HG02884 (cell line): ENCODE data around the gene SLC25A10.
A peak's percentile ranks its signal among the peaks of the same experiment; 100 is the strongest.

Source experiments
- ATAC-seq: cut with Tn5 transposase; IDR thresholded peaks from one replicate; pipeline ENCODE4 v1.9.1; 2021; ENCODE audit warnings: mild to moderate bottlenecking, moderate library complexity; ENCODE audit not compliant: unreplicated experiment

Gene SLC25A10

DNA sequence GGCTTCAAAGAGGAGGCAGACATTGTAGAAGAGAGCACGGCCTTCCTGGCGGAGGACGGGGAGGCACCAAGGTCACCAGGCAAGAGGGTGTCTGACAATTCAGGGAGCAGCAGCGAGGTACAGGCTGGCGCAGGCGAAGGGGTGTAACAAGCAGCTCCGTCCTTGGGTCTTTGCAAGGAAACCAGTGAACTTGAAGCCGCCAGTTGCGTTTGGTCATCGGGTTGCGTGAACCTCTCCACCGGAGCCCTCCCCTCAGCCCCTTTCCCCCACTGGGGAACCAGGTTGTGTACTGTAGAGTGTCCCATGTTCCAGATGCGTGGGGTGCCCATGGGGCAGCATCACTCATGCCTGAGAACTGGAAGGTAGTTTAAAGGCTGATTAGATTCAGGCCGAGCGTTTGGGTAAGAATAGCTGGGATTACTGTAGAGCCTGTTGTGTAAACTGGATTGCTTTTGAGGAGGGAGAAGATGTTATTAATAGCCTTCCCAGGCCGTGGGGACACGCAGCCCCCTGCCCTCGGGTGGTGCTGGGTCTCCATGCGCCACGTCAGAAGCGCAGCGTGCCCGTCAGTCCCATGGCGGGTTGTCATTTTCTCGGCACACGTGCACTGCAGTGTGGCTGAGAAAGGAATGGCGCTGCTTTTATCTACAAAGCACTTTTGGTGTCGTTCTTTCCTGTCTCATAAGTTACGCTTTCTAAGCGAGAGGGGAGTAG lies 6.4 kb upstream of the SLC25A10 start:
- ATAC-seq, result no peak

DNA sequence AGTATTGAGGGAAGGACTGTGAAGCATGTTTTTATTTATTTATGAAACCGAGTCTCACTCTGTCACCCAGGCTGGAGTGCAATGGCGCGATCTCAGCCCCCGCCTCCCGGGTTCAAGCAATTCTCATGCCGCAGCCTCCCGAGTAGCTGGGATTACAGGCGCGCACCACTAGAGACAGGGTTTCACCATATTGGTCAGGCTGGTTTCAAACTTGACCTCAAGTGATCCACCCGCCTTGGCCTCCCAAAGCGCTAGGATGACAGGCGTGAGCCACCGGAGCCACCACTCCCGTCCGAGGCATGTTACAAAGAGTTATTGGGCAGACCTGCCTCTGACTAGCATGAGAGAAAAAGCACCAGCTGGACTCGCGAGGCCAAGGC lies 5.9 kb upstream of the SLC25A10 start:
- no peak for ATAC-seq

DNA sequence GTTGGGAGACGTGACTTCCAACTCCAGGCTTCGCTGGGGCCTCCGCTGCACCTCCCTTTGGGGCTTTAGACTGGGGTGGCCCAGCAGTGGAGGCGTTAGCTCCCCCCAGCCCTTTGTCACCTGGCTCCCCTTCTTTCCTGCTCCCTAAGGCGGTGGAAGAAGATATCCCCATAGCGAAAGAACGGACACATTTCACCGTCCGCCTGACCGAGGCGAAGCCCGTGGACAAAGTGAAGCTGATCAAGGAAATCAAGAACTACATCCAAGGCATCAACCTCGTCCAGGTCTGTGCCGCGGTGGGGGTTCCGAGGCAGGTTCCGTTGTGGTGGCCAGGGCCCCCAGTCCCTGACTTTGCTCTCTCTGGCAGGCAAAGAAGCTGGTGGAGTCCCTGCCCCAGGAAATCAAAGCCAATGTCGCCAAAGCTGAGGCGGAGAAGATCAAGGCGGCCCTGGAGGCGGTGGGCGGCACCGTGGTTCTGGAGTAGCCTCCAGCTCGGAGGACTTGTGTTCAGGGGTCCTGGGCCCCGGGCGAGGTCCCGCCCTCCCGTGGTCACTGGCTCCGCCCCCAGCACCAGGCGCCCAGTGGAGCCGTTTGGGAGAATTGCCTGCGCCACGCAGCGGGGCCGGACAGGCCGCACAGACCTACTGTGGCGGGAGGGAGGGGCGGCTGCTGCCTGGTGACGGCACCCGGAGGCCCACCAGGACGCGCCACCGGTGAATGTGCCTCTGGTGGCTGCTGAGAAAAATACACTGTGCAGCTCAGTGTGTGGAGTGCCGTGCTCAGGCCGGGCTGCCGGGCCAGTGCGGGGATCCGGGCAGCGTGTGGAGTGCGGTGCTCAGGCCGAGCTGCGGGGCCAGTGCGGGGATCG lies 5.1 kb upstream of the SLC25A10 start:
- ATAC-seq, result no peak

DNA sequence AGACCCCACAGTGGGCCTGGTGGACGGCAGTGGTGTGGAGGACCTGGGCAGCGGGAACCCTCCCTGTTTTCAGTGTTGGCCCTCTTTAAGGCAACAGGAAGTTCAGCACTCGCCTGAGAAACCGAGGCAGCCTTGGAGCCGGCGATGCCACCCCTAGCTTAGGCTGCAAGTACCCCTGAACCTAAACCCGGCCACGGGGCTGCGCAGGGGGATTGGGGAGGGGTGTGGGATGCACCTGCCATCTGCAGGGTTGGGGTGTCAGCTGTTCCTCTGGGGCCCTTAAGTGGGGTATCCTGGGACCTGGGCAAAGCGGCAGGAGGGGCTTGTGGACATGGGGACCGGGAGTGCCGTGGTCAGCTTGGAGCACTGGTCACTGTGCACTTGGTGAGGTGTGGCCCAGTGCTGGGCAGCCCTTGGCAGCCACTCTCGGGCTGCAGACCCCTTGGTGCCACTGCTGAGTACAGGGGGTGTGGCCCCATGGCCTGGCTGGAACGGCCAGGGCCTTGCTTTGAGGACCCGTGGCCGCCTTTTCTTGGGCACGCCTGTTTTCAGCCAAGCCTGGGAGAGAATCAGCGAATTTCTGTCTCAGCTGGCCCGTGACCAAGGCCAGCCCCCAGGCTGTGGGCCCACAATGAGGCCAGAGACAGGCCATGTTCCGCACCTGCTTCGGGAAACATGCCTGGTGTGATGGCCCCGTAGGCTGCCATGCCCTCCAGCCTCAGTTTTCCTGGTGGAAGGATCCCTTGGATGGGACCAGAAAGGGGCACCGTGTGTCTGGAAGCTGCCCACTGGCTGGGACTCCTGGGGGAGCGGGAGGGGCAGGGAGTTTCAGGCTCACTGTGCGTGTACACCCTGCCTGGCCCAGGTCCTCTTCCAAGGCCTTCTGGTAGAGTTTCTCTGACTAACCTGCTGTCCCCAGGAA lies 4.1 kb upstream of the SLC25A10 start:
- ATAC-seq, result no peak

DNA sequence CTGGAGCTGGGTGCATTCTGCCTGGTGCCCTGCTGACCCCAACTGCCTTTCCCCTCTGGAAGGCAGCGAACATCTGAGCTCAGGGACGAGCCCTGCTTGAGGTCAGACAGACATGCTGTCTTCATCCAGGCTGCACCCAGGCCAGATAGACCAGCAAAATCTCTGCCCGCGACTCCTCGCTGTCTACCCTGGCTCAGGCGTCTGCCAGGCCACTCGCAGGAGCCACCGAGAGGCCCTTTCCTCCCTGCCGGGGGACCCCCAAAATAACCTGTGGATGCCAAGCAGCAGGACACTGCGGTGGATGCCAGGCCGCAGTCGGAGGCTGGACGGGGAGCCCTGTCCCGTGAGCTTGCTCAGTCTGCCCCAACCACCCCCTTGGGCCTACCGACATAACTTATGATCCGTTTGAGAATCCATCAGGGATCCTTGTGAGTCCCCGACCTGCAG lies 3.3 kb upstream of the SLC25A10 start:
- no peak for ATAC-seq

DNA sequence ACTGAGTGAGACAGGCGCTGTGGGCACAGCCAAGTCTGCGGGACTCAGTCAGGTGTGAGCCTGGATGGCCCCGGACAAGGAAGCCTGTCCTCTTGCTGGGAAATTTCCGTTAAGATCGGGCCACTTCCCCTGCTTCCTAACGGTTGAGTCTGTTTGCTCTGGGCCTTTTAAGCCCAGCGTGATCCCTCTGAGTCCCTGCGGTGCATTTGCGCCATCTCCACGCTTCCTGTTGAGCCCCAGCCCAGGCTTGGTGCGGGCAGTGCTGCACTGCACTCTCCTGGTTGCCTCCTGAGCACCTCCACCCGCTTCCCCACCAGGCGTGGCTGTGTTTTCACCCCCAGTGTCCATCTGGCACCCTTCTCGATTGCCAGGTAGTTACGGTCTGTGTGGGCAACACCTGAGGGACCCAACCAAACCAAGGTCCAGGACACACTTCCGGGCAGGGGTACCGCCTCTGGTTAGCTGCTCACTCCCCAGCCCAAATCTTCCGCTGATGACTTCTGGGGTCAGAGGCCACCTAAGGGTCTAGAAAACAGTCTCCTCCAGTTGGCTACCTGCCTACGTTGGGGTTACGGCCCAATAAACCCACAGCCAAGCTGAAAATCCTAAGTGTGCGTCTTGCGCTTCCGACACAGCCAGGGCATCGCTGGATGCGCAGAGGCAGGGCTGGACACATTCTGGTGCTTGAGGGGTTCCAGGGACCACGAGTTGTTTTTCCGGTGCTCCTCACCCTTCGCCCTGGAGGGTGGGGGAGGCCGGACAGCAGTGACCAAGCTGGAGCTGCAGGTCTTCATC lies 1.4 kb upstream of the SLC25A10 start:
- no peak for ATAC-seq

DNA sequence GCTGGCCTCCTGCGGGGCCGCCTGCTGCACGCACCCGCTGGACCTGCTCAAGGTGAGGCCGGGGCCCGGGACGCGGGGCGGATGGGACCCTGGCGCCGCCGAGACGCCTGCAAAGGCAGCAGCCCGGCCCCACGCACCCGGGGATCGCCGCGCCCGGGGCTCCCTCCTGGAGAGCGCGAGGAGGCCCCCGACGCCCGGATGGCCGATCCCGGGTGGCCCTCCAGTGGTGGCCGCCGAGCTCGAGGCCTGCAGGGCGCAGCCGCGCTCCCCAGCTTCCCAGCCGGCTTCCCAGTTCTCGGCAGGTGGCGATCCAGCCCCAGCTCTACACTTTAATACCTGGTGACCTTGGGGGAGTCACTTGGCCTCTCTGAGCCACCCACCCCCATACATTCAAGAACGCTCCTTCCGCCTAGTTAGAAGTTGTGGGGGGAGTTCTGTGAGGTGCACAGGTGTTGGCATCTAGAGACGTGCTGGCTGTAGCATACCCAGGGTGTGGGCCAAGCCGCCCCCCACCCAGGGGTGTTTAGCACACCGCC lies 452 bp downstream of the SLC25A10 start:
- peak; percentile 4 for ATAC-seq

DNA sequence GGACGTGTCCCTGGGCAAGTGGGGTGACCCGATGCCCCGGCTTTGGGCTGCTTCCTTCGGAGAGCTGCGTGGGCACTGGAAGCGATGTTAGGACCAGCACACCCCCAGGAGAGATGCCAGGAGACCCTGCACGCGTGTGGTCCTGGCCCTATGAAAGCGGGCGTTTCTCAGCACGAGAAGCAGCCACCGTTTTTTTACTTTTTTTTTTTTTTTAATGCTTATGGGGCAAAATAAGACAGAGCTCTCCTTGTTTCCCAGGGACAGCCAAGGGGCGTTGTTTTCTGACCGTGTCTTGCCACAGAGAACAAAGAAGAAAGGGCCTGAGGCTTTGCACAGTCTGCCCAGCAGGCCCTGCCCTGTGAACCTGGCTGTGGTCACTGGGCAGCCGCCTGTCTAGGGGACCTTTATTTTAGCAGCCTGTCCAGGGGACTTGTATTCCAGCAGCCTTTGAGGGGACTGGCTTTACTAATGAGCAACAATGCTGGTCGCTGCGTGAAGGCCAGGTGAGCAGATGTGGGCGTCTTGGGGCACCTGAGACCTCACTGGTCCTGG lies 996 bp downstream of the SLC25A10 start:
- no peak for ATAC-seq

DNA sequence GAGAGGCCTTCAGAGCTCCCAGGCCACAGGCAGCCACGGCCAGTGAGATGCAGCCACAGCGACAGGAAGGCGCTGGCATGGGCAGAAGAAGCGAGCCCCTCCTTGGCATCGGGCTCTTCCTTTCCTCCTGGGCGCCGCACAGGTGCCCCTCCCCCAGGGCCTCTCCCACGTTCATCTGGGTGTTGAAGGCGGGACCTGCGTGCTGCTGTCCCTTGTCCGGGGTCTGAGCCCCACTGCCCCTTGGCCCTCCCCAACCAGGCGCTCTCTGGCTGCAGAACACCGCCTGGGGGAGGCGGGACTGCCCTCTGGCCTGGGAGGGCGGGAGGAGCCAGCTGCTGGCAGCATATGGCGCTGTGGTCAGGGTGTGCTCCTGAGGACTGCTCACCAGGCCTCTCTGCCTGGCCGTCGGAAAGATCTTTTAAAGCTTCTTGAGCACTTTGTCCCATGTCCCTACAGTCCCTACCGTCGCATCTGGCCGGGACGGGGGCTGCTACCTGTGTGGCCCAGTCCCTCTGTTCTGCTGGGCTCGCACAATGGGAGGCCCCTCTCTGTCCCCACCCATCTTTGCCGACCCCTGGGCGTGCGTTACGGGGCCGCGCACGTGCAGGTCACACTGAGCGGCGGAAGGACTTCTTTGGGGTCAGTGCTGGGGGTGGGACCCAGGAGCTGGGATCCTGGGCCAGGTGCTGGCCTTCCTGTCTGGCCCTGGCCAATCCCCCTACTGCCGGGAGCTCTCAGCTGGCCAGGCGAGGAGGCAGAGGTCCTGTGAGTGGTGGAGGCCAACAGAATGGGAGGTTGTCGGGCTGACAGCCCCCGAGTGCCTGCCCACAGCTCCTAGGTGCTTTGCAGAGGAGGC lies 1.7 kb downstream of the SLC25A10 start:
- no peak for ATAC-seq

DNA sequence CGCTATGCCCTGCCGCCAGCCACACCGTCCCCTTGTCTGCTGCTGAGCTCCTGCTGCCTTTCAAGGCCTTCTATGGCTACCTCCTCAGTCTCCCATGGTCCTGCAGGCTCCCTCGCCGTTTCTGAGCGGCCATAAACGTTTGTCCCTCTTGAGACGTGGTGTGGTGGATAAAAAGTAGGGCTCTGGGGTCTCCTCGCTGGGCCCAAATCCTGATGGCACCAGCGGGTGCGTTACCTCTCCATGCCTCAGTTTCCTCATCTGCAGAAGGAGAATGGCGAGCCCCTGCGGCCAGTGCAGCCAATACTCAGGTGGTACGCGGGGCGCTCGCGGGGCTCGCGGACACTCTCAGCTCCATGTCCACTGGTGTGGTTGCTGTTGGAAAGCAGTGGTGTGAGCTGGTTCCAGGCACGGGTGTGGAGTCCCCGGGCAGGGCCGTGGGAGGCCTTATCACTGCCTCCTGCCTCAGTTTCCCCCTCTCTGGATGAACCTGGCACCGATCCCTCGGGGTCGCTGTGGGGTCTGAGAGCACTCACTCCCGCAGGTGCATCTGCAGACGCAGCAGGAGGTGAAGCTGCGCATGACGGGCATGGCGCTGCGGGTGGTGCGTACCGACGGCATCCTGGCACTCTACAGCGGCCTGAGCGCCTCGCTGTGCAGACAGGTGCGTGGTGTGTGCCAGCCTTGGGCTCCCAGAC lies 2.5 kb downstream of the SLC25A10 start:
- no peak for ATAC-seq

DNA sequence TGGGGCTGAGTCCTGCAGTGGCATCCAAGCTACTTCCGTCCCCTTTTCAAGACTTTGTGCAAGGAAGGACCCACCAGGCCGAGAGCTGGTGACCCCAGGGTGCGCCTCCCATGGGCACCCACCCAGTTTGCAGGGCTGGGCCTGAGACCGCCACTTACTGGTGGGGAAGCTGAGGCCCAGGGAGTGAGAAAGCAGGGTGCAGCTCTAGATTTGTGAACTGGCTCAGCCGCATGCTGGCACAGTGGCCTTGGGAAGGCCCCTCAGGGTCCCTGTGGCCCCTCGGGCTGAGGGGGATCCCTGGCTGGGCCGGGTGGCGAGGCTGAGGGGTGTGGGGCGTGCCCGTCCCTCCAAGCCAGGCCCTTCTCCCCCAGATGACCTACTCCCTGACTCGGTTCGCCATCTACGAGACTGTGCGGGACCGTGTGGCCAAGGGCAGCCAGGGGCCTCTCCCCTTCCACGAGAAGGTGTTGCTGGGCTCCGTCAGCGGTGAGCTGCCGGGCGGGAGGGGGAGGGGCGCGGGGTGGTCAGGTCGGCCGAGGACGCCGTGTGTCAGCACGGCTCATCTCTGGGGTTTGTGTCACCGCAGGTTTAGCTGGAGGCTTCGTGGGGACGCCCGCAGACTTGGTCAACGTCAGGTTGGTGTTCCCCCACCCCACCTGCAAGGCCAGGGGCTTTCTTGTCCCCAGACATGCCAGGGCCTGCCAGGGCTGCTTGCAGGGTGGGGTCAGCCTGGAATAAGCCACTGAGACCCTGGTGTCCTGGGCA lies 3.2 kb downstream of the SLC25A10 start:
- ATAC-seq, result no peak

DNA sequence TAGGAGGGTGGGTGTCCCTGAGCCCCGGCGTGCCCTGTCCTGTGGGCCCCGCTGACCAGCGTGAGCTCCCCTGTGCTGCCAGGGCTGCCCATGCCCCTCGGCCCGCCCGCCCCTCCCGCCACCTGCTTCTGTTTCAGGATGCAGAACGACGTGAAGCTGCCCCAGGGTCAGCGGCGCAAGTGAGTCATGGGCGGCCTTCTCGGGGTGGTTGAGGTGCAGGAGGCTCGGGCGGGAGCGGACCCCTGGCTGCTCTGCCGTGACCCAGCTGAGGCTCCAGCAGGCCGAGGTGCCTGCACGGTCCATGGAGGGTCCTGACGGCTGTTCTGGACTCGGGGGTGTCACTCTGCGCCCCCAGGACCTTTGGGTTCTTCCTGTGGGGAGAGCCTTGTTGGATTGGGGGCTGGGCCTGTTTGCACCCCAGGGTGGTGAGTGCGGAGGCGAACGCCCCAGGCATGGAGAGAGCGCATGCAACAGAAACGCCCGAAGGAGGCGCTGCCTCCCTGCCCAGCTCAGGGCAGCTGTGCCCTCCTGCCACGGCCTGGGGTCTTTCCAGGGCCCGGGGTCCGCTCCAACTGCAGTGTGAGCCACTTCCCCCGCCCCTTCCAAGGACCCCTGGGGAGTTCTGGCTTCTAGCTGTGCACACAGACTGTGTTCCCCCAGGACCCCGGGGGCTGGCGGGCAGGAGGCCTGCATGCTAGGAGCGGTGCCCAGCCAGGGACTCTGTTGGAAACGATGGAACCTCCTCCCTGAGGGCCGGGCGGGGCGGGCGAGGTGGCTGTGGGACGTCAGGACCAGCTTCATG lies 4.0 kb downstream of the SLC25A10 start:
- ATAC-seq, result no peak

DNA sequence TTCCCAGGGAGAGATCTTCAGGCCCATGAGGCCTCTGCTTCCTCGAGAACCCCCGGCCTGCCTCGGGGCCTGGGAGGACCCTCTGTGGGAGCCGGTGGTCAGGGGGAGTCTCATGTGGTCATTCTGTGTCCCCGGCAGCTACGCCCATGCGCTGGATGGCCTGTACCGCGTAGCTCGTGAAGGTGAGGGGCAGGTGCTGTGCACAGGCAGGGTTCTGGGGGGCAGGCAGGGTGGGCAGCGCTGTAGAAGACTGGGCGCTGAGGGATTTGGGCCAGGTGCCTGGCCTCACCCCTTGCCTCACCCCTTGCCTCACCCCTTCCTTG lies 4.6 kb downstream of the SLC25A10 start:
- no peak for ATAC-seq

DNA sequence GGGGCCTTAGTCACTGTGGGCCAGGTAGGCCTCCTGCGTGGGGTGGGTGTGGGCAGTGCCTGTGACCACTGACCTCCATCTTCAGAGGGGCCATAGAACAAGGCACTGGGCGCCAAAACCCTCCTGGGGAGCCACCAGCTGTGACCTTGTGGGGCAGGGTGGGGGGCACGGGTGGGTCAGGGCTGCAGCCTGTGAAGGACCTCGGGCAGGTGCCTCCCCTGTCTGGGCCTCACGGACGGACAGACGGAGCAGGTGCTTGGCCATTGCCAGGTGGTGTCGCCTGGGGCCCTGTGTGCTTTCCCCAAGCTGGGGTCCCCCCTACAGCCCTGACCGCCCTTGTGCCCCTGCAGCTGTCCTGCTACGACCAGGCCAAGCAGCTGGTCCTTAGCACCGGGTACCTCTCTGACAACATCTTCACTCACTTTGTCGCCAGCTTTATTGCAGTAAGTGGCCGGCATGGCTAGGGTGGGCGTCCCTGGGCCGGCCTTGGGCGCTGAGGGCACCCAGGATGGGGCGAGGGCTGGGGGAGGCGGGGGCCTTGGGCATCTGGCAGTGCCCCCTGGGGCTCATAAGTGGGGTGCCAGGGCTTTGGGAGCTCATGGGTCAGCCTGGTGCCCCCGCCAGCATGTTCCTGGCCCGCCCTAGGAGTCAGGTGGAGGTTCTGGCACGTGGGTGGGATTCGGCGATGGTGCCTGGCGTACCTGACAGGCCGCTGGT lies 5.1 kb downstream of the SLC25A10 start:
- ATAC-seq, result no peak

DNA sequence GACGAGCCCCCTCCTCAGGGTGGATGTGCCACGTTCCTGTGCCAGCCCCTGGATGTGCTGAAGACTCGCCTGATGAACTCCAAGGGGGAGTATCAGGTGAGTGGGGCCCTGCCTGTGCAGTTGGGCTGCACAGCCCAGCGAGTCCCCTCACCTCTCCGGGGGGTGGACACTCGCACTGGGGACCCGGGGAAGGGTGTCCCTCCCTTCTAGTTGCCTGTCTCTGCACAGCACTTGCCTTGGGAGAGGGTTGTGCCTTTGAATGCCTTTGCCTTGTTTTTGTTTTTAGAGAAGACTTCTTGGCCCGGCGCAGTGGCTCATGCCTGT lies 5.6 kb downstream of the SLC25A10 start:
- no peak for ATAC-seq
